KMS-11 (cell line): ENCODE data around the gene HSD11B2.

Source experiments
- H2AFZ ChIP-seq: fragments of 200-600 bp; sonication (generic); 2 replicates; pipeline ENCODE4 v1.6.1; 2016; ENCODE audit warnings: antibody characterized with exemption, mixed run types, low read depth
- H3K27ac ChIP-seq: fragments of 200-600 bp; sonication (generic); 2 replicates; pipeline ENCODE4 v1.6.1; 2016; ENCODE audit warnings: mild to moderate bottlenecking, mixed run types
- H3K27me3 ChIP-seq: fragments of 200-600 bp; sonication (generic); 2 replicates; pipeline ENCODE4 v1.6.1; 2017; ENCODE audit warnings: mild to moderate bottlenecking, low read depth, mixed run types, moderate library complexity; ENCODE audit not compliant: insufficient read depth
- H3K36me3 ChIP-seq: fragments of 200-600 bp; sonication (generic); 2 replicates; pipeline ENCODE4 v1.6.1; 2017; ENCODE audit warnings: mild to moderate bottlenecking, mixed run types; ENCODE audit not compliant: insufficient read depth
- H3K4me1 ChIP-seq: fragments of 200-600 bp; sonication (generic); 2 replicates; pipeline ENCODE4 v1.6.1; 2016; ENCODE audit warnings: mild to moderate bottlenecking, low read depth, mixed run types; ENCODE audit not compliant: poor library complexity, severe bottlenecking
- H3K4me2 ChIP-seq: fragments of 200-600 bp; sonication (generic); 2 replicates; pipeline ENCODE4 v1.7.0; 2016; ENCODE audit warnings: mild to moderate bottlenecking, mixed run types
- H3K4me3 ChIP-seq: fragments of 200-600 bp; sonication (generic); IDR thresholded peaks from 2 replicates; pipeline ENCODE4 v1.6.1; 2017; ENCODE audit warnings: low read depth, low read length, mixed read lengths; ENCODE audit not compliant: insufficient read depth
- H3K79me2 ChIP-seq: fragments of 200-600 bp; sonication (generic); 2 replicates; pipeline ENCODE4 v1.6.1; 2016; ENCODE audit warnings: low read depth, mixed run types; ENCODE audit not compliant: insufficient read depth
- H3K9ac ChIP-seq: fragments of 200-600 bp; sonication (generic); 2 replicates; pipeline ENCODE4 v1.6.1; 2016; ENCODE audit warnings: mild to moderate bottlenecking, mixed run types
- H4K20me1 ChIP-seq: fragments of 200-600 bp; sonication (generic); 2 replicates; pipeline ENCODE4 v1.6.1; 2016; ENCODE audit warnings: mild to moderate bottlenecking, mixed run types; ENCODE audit not compliant: insufficient read depth
- TF ChIP-seq, protein P1 (sequence below): fragments of 200-600 bp; sonication (generic); conservative IDR thresholded peaks from 2 replicates; pipeline ENCODE4 v1.6.1; 2017; ENCODE audit warnings: low read depth, mild to moderate bottlenecking, antibody characterized with exemption, low read length, moderate library complexity, mixed read lengths

HSD11B2 gene

DNA sequence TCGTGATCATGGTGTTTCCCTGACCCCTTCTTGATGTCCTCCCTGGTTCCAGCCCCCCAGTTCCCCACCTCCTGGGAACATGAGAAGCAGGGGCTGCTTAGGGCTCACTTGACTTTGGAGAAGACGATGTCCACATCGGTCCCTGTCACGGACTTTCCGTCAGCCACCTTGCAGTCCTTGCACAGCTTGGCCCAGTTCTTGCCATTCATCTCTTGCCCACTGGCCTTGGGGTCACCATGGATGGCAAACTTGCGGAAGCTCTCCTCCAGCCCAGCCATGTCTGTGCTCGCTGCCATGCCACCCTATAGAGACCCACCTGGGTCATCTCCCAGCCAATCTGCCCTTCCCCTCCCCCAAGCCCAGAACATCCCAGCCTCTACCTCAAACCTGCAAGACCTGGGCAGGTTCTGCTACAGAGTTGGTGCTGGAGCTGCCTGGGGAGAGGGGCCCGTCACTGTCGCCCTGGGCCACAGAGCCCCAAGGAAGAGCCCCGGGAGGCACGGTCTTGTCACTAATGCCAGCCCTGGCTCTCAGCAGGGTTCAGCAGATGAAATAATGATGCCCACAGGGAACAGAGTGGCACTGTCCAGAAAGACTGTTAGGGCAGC is 40.0 kb upstream of the HSD11B2 start:
- H3K4me2 ChIP-seq: no peak overlapping the region
- H3K36me3 ChIP-seq: no peaks in the 10 kb centered on the region
- TF ChIP-seq, protein P1, sequence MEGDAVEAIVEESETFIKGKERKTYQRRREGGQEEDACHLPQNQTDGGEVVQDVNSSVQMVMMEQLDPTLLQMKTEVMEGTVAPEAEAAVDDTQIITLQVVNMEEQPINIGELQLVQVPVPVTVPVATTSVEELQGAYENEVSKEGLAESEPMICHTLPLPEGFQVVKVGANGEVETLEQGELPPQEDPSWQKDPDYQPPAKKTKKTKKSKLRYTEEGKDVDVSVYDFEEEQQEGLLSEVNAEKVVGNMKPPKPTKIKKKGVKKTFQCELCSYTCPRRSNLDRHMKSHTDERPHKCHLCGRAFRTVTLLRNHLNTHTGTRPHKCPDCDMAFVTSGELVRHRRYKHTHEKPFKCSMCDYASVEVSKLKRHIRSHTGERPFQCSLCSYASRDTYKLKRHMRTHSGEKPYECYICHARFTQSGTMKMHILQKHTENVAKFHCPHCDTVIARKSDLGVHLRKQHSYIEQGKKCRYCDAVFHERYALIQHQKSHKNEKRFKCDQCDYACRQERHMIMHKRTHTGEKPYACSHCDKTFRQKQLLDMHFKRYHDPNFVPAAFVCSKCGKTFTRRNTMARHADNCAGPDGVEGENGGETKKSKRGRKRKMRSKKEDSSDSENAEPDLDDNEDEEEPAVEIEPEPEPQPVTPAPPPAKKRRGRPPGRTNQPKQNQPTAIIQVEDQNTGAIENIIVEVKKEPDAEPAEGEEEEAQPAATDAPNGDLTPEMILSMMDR: no peak
- peaks cover 8% of the 10 kb centered on the region for H3K4me1 ChIP-seq
- H3K27me3 ChIP-seq: no peaks in the 10 kb centered on the region; the same call in 1 of the 2 replicates
- H2AFZ ChIP-seq: no peak overlapping the region
- no peak overlapping the region for H3K27ac ChIP-seq
- no peak overlapping the region for H3K9ac ChIP-seq
- H3K4me3 ChIP-seq: no peak overlapping the region
- H3K79me2 ChIP-seq: no peaks in the 10 kb centered on the region
- H4K20me1 ChIP-seq: no peaks in the 10 kb centered on the region

GRCh38 chr16:67391424-67392300 is 39.3 kb upstream of the HSD11B2 start:
- H3K27ac ChIP-seq: no peak overlapping the region
- TF ChIP-seq, protein P1: no peak
- no peaks in the 10 kb centered on the region for H3K79me2 ChIP-seq
- no peak overlapping the region for H3K4me2 ChIP-seq
- no peaks in the 10 kb centered on the region for H4K20me1 ChIP-seq
- no peak overlapping the region for H3K9ac ChIP-seq
- H3K4me1 ChIP-seq: peaks cover 16% of the 10 kb centered on the region
- H3K36me3 ChIP-seq: no peaks in the 10 kb centered on the region
- no peak overlapping the region for H2AFZ ChIP-seq
- no peaks in the 10 kb centered on the region; the same call in 1 of the 2 replicates for H3K27me3 ChIP-seq
- no peak overlapping the region for H3K4me3 ChIP-seq

DNA sequence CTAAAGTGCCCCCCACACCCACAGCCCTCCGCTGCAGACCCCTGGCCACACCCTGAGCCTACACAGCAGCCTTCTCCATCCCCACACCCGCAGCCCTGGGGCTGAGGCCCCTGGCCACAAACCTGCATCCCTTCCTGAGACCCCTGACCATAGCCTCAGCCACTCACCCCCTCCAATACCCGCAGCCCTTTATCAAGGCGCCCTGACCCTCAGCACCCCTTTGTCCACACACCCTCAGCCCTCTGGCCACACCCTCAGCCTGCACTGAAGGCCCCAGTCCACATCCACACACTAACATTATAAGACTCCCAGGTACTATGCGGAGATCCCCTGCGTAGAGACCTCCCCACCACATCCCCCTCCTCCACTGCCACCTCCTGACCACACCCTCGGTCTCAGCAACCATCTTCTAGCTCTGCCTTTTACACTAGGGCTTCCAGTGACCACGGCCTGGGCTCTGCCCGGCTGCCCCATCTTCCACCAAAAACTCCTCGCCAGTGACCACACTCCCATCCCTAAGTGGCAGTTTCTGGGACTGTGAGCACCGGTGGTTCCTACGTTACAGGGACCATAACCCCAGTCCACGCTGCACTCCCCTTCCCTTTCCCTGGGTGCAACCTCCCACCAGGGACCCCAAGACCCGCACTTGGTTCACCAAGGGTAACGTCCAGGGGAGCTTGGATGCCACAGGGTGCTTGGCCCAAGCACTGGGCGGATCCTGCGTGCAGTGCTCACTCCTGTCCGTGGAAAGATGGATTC is 38.4 kb upstream of the HSD11B2 start:
- Histone ChIP-seq H3K4me3 (no peak overlapping the region), H4K20me1 (no peaks in the 10 kb centered on the region), H3K27ac (no peak overlapping the region), H3K79me2 (no peaks in the 10 kb centered on the region), H3K9ac (no peak overlapping the region), H3K27me3 (no peaks in the 10 kb centered on the region; the same call in 1 of the 2 replicates), H2AFZ (no peak overlapping the region), H3K4me2 (no peak overlapping the region), H3K4me1 (peaks cover 18% of the 10 kb centered on the region), H3K36me3 (no peaks in the 10 kb centered on the region)
- TF ChIP-seq, protein P1: no peak

- Histone ChIP-seq H3K4me1 (peaks cover 18% of the 10 kb centered on the region), H3K27me3 (no peaks in the 10 kb centered on the region; the same call in 1 of the 2 replicates), H3K36me3 (no peaks in the 10 kb centered on the region), H3K4me2 (no peak within 1 kb of the TSS), H3K4me3 (no peak within 1 kb of the TSS), H3K79me2 (no peaks in the 10 kb centered on the region), H2AFZ (no peak within 1 kb of the TSS), H4K20me1 (no peaks in the 10 kb centered on the region), H3K27ac (no peak within 1 kb of the TSS), H3K9ac (no peak within 1 kb of the TSS)
- TF ChIP-seq, protein P1: no peak
Measured at GRCh38 chr16:67393111-67393787, 37.7 kb upstream of the HSD11B2 start, which contains the start of gene TPPP3. Gene TPPP3, minus strand, starts transcription at chr16:67393498. Its CDS starts 2,387 bp downstream, at chr16:67391111.
